Activated CD4-positive, CD25-positive, alpha-beta regulatory T cell treated with anti-CD3 and anti-CD28 coated beads, Interleukin-2, amount 50 U/mL, for 24 hours (primary cell): ENCODE measurements around the gene IL17RE.
A peak's percentile ranks its signal among the peaks of the same experiment; 100 is the strongest.

Experiments used
- ATAC-seq, 2 donors: fragments of 150-1000 bp; cut with Tn5 transposase; one replicate each; pipeline ENCODE4 v1.10.0; 2021; ENCODE audit warnings: mild to moderate bottlenecking in 1 of 2, moderate library complexity in 1 of 2

Gene IL17RE

GRCh38 chr3:9903904-9904303 is 1.3 kb downstream of the IL17RE start:
- no peak for ATAC-seq

- no peak for ATAC-seq
Observed at GRCh38 chr3:9906480-9906879, 3.8 kb downstream of the IL17RE start.

GRCh38 chr3:9908286-9908685 is 5.6 kb downstream of the IL17RE start:
- ATAC-seq, result no peak

GRCh38 chr3:9909221-9910013 is 6.8 kb downstream of the IL17RE start:
- peak; percentile 33 to 40 for ATAC-seq

GRCh38 chr3:9911863-9912262 is 9.2 kb downstream of the IL17RE start:
- ATAC-seq, result no peak

- ATAC-seq, result peak; percentile 78 to 86
Observed at GRCh38 chr3:9912294-9912935, 9.8 kb downstream of the IL17RE start.

GRCh38 chr3:9913601-9914000 is 11.0 kb downstream of the IL17RE start:
- no peak for ATAC-seq

GRCh38 chr3:9914011-9914410 is 11.4 kb downstream of the IL17RE start:
- ATAC-seq, result no peak

- peak; percentile 5 to 35 for ATAC-seq
Observed at GRCh38 chr3:9914559-9915253, 12.1 kb downstream of the IL17RE start.

GRCh38 chr3:9915254-9916141 is 12.8 kb downstream of the IL17RE start:
- ATAC-seq, result peak; percentile 4 to 11

- no peak for ATAC-seq
Observed at GRCh38 chr3:9916346-9916733, 13.7 kb downstream of the IL17RE start.

- ATAC-seq, result peak; percentile 46 to 60
Observed at GRCh38 chr3:9916734-9917680, 14.4 kb downstream of the IL17RE start, which contains the start of gene IL17RC. TSS of gene IL17RC (plus strand) at chr3:9917098. CDS start at chr3:9917316, 218 bp downstream.

- no peak for ATAC-seq
Observed at GRCh38 chr3:9917820-9918219, 15.2 kb downstream of the IL17RE start.

- ATAC-seq, result no peak
Observed at GRCh38 chr3:9918261-9919038, 15.8 kb downstream of the IL17RE start.

- no peak for ATAC-seq
Observed at GRCh38 chr3:9928158-9928557, 25.5 kb downstream of the IL17RE start.

GRCh38 chr3:9930804-9931418 is 28.3 kb downstream of the IL17RE start:
- no peak for ATAC-seq

GRCh38 chr3:9932535-9932842 is 29.8 kb downstream of the IL17RE start:
- ATAC-seq, result no peak

GRCh38 chr3:9932843-9933560 is 30.4 kb downstream of the IL17RE start:
- peak; percentile 81 to 83 for ATAC-seq

GRCh38 chr3:9933561-9934234 is 31.1 kb downstream of the IL17RE start, which contains the start of gene CRELD1:
TSS of gene CRELD1 (plus strand) at chr3:9933834. CDS start at chr3:9934439, 605 bp downstream.
- peak; percentile 83 to 86 for ATAC-seq
